GM12875 (cell line): Measurements from ENCODE around the gene CNKSR3.

Experiments used
- H3K4me3 ChIP-seq: one replicate; pipeline ENCODE4 v1.5.1; 2011; ENCODE audit warnings: low read depth, low read length, control low read depth
- TF ChIP-seq, protein P1 (sequence below): IDR thresholded peaks from 2 replicates; pipeline ENCODE4 v1.5.1; 2011; ENCODE audit warnings: low read depth, mild to moderate bottlenecking, control low read depth, inconsistent platforms, low read length, moderate library complexity, borderline replicate concordance; ENCODE audit not compliant: insufficient read depth

Gene CNKSR3

DNA sequence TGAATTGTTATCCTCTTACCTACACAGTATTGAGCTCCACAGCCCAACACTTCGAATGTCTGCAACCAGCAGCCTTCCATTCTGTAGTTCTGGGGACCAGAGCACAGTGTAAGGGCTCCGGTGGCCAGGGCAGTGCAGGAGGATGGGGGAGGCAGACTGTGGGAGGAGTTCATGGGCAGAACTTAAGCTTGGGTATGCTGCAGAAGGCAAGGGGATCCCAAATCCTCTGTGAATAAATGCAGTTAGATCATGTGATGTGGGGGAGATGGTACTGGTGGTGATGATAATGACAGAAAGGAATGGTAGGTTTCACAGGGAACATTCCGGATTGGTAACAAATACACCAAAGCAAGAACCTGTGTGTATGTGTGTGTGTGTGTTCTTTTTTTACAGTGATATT lies 26.5 kb upstream of the CNKSR3 start:
- no peak overlapping the region for H3K4me3 ChIP-seq
- TF ChIP-seq, protein P1, sequence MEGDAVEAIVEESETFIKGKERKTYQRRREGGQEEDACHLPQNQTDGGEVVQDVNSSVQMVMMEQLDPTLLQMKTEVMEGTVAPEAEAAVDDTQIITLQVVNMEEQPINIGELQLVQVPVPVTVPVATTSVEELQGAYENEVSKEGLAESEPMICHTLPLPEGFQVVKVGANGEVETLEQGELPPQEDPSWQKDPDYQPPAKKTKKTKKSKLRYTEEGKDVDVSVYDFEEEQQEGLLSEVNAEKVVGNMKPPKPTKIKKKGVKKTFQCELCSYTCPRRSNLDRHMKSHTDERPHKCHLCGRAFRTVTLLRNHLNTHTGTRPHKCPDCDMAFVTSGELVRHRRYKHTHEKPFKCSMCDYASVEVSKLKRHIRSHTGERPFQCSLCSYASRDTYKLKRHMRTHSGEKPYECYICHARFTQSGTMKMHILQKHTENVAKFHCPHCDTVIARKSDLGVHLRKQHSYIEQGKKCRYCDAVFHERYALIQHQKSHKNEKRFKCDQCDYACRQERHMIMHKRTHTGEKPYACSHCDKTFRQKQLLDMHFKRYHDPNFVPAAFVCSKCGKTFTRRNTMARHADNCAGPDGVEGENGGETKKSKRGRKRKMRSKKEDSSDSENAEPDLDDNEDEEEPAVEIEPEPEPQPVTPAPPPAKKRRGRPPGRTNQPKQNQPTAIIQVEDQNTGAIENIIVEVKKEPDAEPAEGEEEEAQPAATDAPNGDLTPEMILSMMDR = no peak

DNA sequence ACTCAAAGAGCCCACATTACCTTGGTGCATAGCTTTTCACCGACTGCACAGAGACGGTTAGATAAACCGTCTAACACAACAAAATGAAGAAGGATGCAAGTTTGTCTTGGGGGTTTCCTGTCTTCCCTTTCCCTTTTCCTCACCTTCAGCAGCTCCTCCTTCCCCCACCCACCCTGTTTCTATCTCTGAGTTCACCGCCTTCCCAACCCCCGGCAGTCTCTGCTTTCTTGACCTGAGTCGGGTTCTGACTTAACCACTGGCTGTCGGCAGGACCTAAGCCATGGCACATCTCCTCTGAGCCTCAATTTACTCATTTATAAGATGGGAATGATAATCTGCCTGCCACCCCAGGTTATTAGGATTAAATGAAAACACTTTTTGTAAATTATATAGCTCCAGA lies 25.8 kb upstream of the CNKSR3 start:
- TF ChIP-seq, protein P1 = no peak

DNA sequence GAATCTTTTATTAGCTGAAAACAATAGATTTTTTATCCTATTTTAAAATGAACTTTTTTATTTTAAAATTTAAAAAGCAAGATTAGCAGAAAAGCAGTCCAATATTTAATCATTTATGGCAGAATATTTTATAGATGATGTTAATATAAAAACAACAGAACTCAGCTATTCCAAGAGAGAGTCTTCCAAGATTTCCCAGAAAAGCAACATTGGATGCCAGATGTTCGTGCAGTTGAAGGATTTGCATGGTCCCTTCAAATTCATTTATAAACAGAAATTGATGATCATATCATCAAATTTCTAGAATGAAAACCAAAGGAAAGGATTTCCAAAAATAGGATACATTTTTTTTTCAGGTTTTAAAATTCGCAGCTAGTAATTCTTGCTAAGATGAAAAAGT lies 25.4 kb upstream of the CNKSR3 start:
- TF ChIP-seq, protein P1 = no peak

More for the DNA sequence above, 25.8 kb upstream of the CNKSR3 start:
- H3K4me3 ChIP-seq = no peak overlapping the region

DNA sequence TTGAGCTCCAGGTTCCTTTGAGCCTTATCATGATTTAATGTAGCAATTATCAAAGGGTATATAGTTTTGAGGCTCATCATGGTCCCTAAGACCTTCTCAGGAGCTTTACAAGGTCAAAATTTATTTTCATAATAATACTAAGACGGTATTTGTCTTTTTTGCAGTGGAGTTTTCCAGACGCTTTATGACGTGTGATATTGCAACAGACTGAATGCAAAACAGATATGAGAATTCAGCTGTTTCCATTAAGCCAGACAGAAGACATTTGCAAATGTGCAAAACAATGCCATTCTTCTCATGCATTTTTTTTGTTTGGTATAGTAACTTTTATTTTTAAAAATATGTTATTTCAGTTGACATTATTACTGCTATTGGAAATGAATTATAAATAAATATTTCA lies 24.7 kb upstream of the CNKSR3 start:
- TF ChIP-seq, protein P1 = no peak
- H3K4me3 ChIP-seq = no peak overlapping the region

More for the DNA sequence above, 25.4 kb upstream of the CNKSR3 start:
- no peak overlapping the region for H3K4me3 ChIP-seq

DNA sequence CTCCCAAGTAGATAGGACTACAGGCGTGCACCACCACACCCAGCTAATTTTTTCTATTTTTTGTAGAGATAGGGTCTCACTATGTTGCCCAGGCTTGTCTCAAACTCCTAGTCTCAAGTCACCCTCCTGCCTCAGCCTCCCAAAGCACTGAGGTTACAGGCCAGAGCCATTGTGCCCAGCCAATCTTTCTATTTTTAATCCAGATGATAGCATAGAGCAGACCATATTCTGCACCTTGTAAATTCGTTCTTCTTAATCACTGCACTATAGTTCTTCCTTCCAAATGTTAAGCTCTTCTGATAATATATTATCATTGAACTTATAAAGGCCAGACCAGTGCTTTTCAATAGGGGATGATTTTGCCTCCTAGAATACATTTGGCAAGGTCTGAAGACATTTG lies 24.0 kb upstream of the CNKSR3 start:
- H3K4me3 ChIP-seq = no peak overlapping the region
- TF ChIP-seq, protein P1 = no peak

DNA sequence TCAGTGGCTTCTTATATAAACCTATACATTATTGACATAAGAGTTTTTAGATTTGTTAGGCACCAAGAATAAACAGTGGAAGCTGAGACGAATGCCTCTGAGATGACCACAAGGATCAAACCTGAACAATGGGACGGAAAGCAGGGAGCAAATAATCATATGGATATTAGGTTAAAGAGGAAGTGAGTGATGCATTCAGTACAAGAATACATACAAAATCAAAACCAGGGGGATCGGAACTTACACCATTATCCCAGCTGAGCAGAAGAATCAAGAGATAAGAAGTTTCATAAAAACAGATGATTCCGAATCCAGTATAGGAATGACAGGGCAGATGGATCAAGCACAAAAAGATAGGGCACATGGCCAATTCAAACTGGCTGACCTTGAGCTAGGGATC lies 21.9 kb upstream of the CNKSR3 start:
- TF ChIP-seq, protein P1 = no peak
- no peak overlapping the region for H3K4me3 ChIP-seq

DNA sequence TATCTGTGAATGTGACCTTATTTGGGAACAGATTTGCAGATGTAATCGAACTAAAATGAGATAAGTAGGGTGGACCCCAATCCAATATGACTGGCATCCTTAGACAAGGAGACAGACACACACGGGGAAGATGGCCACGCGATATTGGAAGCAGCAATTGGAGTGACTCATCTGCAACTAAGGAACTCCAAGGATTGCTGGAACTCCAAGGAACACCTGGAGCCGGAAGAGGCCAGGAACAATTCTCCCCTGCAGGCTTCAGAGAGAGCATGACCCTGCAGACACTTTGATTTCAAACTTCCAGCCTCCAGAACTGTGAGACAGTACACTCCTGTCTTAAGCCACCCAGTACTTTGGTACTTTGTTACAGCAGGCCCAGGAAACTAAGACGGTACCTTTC lies 19.5 kb upstream of the CNKSR3 start:
- TF ChIP-seq, protein P1 = no peak

More for the DNA sequence above, 19.5 kb upstream of the CNKSR3 start:
- H3K4me3 ChIP-seq = no peak overlapping the region
